Mammary epithelial cell (primary cell): ENCODE results near the gene IFT57.

Experiments used
- CTCF ChIP-seq, 2 donors: IDR thresholded peaks in 1 of 2; conservative IDR thresholded peaks in 1 of 2; 2 replicates each; pipeline ENCODE4 v1.5.1; 2011 to 2012; ENCODE audit warnings: inconsistent platforms in 2 of 2, low read length in 2 of 2, mild to moderate bottlenecking in 2 of 2, control low read depth in 1 of 2, low read depth in 1 of 2; ENCODE audit not compliant: insufficient read depth in 1 of 2; ENCODE audit errors: extremely low read depth in 1 of 2
- EZH2 ChIP-seq: IDR thresholded peaks from 2 replicates; pipeline ENCODE4 v1.6.1; 2012; ENCODE audit warnings: low read length, inconsistent platforms, borderline replicate concordance

- TF ChIP-seq EZH2, result no peak
- no peak for TF ChIP-seq CTCF (conservative IDR thresholded peaks at IDR 0.05 in 1 of 2, IDR thresholded peaks at IDR 0.05 in 1 of 2; ENCODE audit: extremely low read depth in 1 of 2, insufficient read depth in 1 of 2, low read depth in 1 of 2, low read length in 2 of 2)
Measured at GRCh38 chr3:108164391-108164790, 57.8 kb downstream of the IFT57 start.
